ENCODE data around the gene MRPL55.

Gene MRPL55

DNA sequence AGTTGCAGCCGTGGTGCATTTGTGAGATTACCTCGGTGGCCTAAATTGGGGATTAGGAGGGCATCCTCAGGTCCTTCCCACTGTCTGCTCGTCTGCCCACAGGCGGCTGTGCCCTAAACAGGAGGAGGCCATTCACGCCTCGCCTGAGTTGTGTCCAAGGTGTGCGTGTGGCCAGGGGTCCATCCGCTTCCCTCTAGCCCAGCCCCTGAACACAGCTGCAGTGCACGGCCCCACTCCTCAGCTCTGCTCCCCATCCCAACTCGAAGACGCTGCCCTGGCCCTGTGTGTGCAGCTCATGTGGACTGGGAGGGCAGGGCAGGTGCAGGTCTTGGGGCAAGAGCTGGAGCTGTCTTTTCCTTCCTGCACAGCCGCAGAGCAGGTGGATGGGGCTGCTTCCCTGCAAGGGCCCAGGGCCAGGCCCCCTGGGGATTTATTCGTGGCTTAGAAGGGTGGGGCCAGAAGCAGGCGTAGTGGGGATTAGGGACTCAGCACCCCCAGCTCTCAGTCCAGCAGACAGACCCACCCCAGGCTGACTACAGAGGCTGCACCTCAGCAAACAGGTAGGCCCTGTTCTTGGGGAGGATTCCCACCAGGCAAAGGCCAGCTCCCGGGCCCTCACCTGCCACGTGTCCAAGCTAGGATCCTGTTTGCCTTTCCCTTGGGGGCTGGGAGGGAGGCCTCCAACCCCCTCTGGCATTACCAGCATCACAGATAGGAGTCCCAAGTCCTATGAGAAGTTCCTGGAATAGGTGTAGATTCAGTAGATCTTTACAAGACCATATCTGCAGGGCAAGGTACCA lies 35.3 kb upstream of the MRPL55 start:
- TF ChIP-seq ZNF274 (IDR thresholded peaks at IDR 0.05; ENCODE audit: low read depth, low read length) = no peak
- H3K4me3 ChIP-seq (ENCODE audit: low read length) = no peak overlapping the region

DNA sequence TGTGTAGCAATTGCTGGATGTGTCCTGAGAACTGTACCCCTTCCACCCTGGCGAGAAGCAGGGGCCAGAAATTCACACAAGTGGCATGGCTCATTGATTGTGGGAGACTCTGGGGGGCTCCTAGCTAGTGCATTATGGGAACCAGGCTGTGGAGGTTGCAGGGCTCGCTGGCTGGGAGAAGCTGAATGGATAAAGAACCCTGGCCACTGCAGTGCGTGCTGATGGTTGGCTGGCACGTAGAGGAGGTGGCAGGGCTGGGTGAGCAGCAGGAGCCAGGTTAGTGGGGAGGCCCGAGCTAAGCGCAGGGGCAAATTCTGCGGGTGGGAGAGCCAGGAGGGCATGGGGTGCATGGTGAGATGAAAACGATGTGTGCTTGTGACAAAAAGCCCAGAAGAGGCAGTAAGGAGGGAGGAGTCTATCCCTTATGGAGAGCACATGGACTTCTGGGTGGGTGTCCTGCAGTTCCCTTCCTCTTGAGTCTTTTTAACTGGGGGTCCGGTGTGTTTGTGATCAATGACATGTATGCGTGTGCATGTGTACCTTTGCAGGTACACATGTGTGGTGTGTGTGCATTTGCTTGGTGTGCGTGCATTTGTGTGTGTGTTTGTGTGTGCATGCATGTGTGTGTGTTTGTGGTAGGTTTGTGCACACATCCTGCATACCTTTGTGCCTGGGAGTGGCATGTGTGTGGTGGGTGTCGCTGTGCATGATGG lies 34.5 kb upstream of the MRPL55 start:
- no peak overlapping the region for H3K4me3 ChIP-seq (ENCODE audit: low read length)
- no peak for TF ChIP-seq ZNF274 (IDR thresholded peaks at IDR 0.05; ENCODE audit: low read depth, low read length)

DNA sequence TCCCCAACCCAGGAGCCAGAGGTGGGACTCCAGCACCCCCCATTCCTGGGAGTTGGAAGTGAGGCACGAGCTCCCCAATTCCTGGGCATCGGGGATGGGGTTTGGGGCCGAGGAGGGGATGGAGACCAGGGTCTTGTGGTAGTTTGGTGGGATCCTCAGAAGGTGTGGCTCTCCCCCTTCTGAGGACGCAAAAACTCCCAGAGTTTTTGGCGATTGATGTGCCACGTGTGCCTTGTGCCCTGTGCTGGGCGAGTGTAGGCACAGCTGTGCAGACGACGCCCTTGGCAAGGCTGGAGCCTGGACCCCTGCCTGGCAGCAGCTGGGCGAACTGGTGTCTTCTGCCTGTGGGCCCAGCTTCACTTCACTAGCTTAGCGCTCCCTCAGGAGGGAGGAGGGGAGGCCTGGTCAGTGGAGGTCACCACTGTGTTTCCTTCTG lies 33.6 kb upstream of the MRPL55 start:
- H3K4me3 ChIP-seq (ENCODE audit: low read length) = no peak overlapping the region
- no peak for TF ChIP-seq ZNF274 (IDR thresholded peaks at IDR 0.05; ENCODE audit: low read depth, low read length)

DNA sequence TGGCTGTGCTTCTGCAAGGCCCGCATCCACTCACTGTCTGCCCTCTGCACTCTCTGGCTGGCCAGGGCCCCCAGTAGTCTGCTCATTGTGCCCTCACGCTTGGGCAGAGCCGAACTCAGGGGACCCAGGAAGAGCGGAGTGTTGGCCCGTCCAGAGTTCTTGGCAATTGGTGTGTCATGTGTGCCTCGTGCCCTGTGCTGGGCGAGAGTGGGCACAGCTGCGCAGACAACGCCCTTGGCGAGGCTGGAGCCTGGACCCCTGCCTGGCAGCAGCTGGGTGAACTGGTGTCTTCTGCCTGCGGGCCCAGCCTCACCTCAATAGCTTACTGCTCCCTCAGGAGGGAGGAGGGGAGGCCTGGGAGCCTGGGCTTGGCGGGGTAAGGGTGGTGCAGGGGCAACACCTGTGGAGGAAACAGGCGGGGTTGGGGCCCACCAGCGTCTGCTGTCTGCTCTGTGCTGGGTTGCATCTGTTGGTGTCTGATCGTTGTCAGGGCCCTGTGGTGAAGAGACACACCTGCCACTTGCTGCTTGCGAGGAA lies 33.1 kb upstream of the MRPL55 start:
- peak overlapping the region; percentile 96; the same call in 1 of the 2 replicates for H3K4me3 ChIP-seq (ENCODE audit: low read length)
- TF ChIP-seq ZNF274 (IDR thresholded peaks at IDR 0.05; ENCODE audit: low read depth, low read length) = no peak

DNA sequence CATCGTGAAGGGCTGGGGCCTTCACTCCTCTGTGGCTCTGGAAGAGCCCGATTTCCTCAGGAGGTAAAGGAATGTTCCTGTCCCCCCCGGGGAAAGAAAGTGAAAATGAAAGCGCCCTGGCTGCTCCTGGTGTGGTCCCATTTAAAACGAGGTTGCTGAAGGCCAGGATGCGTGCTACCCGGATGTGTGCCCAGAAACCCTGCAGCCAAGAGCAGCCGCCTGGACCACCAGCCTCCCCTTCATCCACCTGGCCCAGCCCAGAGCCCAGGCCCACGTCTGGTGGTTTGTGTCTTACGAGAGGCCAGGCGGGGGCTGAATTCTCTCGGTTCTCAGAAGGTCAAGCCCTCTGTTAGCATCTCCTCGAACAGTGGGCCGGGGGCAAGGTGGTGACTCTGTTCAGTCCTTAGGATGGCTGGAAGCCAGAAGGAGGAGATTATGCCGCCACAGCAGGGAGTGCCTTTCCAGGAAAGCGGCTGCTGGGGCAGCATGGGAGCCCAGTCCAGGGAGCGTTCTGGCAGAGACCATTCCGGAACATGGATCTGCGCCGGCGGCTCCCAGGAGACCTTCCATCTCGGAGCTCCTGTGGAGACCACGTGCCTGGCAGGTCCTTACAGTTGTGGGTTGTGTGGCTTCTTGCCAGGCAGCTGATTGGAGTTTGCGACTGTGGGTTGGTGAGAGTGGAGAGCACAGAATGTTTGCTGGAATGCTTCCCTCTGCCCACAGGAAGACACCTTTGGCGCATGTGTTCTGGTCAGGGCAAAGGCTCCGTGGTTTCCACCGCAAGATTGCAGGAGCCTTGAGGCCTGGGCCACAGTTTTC lies 32.3 kb upstream of the MRPL55 start:
- no peak for TF ChIP-seq ZNF274 (IDR thresholded peaks at IDR 0.05; ENCODE audit: low read depth, low read length)
- peak overlapping the region; percentile 96 for H3K4me3 ChIP-seq (ENCODE audit: low read length)

DNA sequence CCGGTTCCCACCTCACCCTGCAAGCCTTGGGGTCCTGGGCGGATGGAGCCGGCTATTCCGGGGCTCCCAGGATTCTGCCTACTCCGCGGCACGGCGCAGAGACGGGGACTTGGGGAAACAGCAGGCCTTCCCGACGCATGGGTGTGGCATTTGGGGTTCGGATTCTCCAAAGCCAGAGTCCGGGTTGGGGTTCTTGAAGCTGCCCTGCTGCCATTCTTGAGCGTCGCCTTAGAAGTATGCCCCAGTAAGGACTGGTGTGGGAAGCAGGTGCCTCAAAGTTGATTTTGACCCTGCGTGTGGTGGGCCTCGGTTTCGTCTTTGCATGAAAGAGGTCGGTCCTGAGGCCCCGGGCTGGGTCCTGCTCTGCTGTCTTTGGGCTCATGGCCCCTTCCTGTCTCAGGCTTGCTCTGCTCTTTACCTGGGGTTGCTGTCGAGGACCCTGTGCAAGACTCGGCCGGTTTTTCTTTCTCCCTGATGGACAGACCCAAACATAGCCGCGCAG lies 31.7 kb upstream of the MRPL55 start:
- no peak for TF ChIP-seq ZNF274 (IDR thresholded peaks at IDR 0.05; ENCODE audit: low read depth, low read length)
- peak overlapping the region; percentile 96 for H3K4me3 ChIP-seq (ENCODE audit: low read length)

DNA sequence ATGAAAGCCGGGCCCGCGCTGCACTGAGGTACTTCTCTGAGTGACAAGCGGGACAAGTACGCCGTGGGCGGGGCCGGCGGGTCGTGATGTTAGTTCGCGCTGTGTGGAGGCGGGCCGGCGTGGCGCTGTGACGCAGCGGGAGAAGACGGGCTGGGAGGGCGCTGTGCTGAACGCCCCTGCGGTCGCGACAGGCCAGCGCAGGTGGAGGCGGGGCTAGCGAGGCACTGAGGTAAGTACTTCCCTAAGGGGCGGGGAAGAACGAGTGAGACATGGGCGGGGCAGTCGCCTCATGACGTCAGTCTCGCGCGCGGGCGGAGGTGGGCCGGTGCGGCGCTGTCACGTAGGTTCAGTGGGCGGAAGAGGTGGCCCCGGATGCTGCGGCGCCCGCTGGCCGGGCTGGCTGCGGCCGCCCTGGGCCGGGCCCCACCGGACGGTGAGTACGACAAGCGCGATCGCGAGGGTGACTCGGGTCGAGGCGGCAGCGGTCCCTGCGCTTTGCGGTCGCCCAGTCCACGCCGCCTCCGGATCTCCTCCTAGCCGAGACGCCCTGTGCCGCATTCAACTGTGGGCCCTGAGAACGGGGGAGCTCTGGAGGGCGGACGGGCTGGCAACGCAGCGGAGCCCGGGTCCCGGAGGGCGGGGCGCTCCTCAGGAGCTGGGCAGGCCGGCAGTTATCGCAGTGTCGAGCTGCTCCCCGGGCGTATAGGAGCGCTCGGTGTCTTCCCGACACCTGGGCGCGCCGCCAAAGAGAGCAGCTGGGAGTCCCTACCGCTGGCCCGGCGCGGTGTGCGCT lies 31.0 kb upstream of the MRPL55 start, which contains the start of gene GUK1:
Gene GUK1, plus strand, starts transcription at position 349 of the 793 bp plus-strand sequence. Its CDS starts 24 bp downstream, at position 373.
- no peak for TF ChIP-seq ZNF274 (IDR thresholded peaks at IDR 0.05; ENCODE audit: low read depth, low read length)

DNA sequence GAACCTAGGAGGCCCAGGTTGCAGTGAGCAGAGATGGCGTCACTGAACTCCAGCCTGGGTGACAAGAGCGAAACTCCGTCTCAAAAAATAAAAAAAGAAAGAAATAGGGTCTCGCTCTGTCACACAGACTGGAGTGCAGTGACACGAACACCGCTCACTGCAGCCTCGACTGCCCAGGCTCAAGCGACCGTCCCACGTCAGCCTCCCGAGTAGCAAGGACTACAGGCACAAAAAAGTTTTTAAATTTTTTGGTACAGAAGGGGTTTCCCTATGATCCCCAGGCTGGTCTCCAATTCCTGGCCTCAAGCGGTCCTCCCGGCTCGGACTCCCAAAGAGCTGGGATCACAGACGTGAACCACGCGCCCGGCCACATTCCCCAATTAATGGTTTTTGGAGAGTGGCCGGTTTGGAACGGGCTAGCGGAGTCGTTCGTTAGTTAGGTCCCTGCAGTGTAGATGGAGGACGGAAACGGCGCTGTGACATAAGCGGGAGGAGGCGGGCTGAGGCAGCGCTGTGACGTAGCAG lies 30.4 kb upstream of the MRPL55 start:
- H3K4me3 ChIP-seq (ENCODE audit: low read length) = peak overlapping the region; percentile 77
- no peak for TF ChIP-seq ZNF274 (IDR thresholded peaks at IDR 0.05; ENCODE audit: low read depth, low read length)

More for the DNA sequence above, 31.0 kb upstream of the MRPL55 start, which contains the start of gene GUK1:
- H3K4me3 ChIP-seq (ENCODE audit: low read length) = peak within 1 kb of the TSS; percentile 96

DNA sequence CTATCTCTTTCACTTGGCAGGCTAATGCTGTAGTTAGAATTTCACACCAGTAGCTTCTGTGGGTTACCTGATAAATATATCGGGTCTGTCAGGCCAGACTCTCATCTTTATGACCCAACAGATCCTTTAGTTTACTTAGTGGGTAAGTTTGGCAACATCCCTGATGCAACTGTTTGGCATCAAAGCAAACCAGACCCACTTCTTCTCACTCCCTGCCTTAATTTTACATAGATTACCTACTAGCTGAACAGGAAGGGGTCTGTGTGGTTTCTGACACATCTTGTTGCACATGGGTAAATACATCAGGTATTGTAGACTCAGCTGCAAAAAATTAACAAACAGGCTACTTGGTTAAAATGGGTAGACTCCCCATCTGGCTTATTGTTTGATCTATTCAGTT lies 27.8 kb upstream of the MRPL55 start:
- no peak for TF ChIP-seq ZNF274 (IDR thresholded peaks at IDR 0.05; ENCODE audit: low read depth, low read length)
- H3K4me3 ChIP-seq (ENCODE audit: low read length) = no peak overlapping the region

DNA sequence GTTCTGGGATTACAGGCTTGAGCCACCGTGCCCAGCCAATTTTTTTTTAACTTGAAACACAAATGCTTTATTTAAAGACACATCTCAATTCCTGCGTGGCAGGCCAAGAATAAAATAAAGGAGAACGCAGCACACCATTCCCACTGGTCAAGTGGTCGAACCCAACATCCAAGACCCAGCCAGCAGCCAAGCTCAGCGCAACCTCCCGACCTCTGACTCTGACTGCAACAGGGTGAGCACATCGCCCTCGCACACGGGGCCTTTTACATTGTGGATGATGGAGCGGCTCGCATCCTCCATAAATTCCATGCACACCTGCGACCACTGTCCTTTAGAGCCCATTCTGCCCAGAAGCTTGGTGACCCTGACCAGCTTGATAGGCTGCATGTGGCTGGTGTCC lies 25.5 kb upstream of the MRPL55 start:
- no peak overlapping the region for H3K4me3 ChIP-seq (ENCODE audit: low read length)
- no peak for TF ChIP-seq ZNF274 (IDR thresholded peaks at IDR 0.05; ENCODE audit: low read depth, low read length)

DNA sequence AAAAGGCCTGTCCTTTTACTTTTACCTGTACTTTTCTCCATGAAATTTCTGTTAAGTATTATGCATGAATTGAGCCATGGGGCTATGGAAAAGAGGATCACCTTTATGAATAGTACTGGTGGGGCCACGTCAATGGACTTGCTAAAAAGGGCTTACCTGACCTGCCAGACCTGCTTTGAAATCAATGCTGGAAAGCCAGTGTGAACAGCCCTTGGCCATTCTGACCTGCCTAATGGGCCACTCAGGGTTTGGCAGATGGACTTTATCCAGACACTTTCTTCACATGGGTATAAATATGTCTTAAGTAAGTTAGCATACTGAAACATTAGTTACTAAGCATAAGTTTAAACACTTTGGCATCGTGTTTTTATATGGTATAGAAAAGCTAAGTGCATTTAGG lies 22.7 kb upstream of the MRPL55 start:
- no peak overlapping the region for H3K4me3 ChIP-seq (ENCODE audit: low read length)
- TF ChIP-seq ZNF274 (IDR thresholded peaks at IDR 0.05; ENCODE audit: low read depth, low read length) = no peak

DNA sequence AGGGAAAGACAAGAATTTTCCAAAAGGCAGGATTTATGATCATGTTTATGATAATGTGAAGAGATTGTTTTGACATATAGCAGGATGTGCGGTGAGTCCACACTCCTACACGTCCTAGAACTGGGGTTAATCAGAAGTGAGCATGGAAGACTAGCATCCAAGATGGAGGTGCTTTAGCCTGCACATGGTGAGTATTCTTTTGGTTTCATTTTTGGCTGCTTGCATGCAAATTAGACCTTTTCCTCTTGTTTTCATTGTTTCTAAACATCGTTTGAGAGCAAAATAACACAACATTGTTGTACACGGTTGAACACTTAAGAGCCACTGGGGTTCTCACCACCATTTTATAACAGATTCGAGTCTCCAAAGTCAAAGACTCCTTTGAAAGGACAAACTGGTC lies 16.1 kb upstream of the MRPL55 start:
- TF ChIP-seq ZNF274 (IDR thresholded peaks at IDR 0.05; ENCODE audit: low read depth, low read length) = no peak
- H3K4me3 ChIP-seq (ENCODE audit: low read length) = no peak overlapping the region

DNA sequence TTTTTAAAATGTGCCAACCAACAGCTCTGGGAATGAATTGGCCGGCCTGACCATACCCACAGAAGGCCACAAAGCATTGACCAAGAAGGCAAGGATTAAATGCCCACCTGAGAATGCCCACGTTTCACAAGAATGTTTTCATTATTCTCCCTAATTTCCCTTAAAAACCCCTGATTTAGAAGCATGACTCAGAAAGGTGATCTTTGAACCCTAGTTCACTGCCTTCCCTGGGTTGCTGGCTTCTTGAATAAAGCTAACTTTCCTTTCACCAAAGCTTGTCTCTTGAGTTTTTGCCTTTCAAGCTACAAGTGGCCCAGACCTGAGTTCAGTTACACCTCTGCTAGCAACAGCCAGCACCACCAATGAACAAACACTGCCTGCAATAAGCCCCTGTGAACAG lies 14.4 kb upstream of the MRPL55 start:
- H3K4me3 ChIP-seq (ENCODE audit: low read length) = no peak overlapping the region
- no peak for TF ChIP-seq ZNF274 (IDR thresholded peaks at IDR 0.05; ENCODE audit: low read depth, low read length)
